GM12891 (cell line): ENCODE results near the gene PRR4.

Experiments used
- DNase-seq: peaks from one replicate; pipeline ENCODE4 v3.0.0; 2011; ENCODE audit warnings: low spot score; ENCODE audit not compliant: insufficient read length
- FAIRE-seq: peaks from 2 replicates; lab custom pipeline; 2011; peaks lifted over from hg19 to GRCh38; lab: Jason Lieb, UNC
- PAX5 ChIP-seq: IDR thresholded peaks from 2 replicates; pipeline ENCODE4 v1.6.1; 2011; ENCODE audit warnings: low read length, moderate library complexity, mild to moderate bottlenecking; ENCODE audit not compliant: insufficient read depth, severe bottlenecking
- POLR2A ChIP-seq: IDR thresholded peaks from 2 replicates; pipeline ENCODE4 v1.6.1; 2011; ENCODE audit warnings: low read depth, low read length, control low read depth
- POLR2AphosphoS5 ChIP-seq: IDR thresholded peaks from 2 replicates; pipeline ENCODE4 v1.6.1; 2011; ENCODE audit warnings: low read depth, low read length, control low read depth
- POU2F2 ChIP-seq: IDR thresholded peaks from 2 replicates; pipeline ENCODE4 v1.6.1; 2011; ENCODE audit warnings: low read depth, mild to moderate bottlenecking, control low read depth, low read length, moderate library complexity
- SPI1 ChIP-seq: IDR thresholded peaks from 2 replicates; pipeline ENCODE4 v1.6.1; 2011; ENCODE audit warnings: low read depth, low read length, control low read depth
- TAF1 ChIP-seq: IDR thresholded peaks from 2 replicates; pipeline ENCODE4 v1.6.1; 2011; ENCODE audit warnings: low read depth, low read length, control low read depth

PRR4 gene

GRCh38 chr12:10802587-10802986 is 46.7 kb downstream of the PRR4 start, which contains the start of gene TAS2R7:
TAS2R7 (minus strand) TSS chr12:10802627; CDS start chr12:10802570, 57 bp downstream.
- DNase-seq: no peak
- TF ChIP-seq POLR2AphosphoS5: no peak
- no peak for TF ChIP-seq PAX5
- no peak for TF ChIP-seq POU2F2
- TF ChIP-seq SPI1: no peak
- no peak for TF ChIP-seq POLR2A
- TF ChIP-seq TAF1: no peak
- no peak for FAIRE-seq

GRCh38 chr12:10801741-10802140 is 47.5 kb downstream of the PRR4 start:
- TF ChIP-seq POLR2A (no peak), POU2F2 (no peak), SPI1 (no peak), PAX5 (no peak), TAF1 (no peak), POLR2AphosphoS5 (no peak)
- no peak for FAIRE-seq
- no peak for DNase-seq
